Renal cortical epithelial cell (primary cell): ENCODE data around the gene LTF. TPM values are rescaled to one million over a fixed set of nuclear protein-coding genes. Genes with fewer than 3 reads are reported as not detected.
A peak's percentile ranks its signal among the peaks of the same experiment; 100 is the strongest.
"Not testable (repeated sequence)": the region's sequence is repeated elsewhere in the genome, so short reads cannot be mapped to it uniquely, and the experiment has no call there.

Experiments used
- DNase-seq: peaks from one replicate; pipeline ENCODE4 v3.0.0-alpha.2; 2011; ENCODE audit warnings: low read depth
- total RNA-seq: library from RNA; depleted of rRNA; stranded (reverse); fragments of >200 nt; gene quantifications from 2 replicates; pipeline ENCODE4 v1.2.3, GENCODE V29; 2014

Gene LTF
- total RNA-seq, 1 donor from 2014 or later, result 299 TPM

DNA sequence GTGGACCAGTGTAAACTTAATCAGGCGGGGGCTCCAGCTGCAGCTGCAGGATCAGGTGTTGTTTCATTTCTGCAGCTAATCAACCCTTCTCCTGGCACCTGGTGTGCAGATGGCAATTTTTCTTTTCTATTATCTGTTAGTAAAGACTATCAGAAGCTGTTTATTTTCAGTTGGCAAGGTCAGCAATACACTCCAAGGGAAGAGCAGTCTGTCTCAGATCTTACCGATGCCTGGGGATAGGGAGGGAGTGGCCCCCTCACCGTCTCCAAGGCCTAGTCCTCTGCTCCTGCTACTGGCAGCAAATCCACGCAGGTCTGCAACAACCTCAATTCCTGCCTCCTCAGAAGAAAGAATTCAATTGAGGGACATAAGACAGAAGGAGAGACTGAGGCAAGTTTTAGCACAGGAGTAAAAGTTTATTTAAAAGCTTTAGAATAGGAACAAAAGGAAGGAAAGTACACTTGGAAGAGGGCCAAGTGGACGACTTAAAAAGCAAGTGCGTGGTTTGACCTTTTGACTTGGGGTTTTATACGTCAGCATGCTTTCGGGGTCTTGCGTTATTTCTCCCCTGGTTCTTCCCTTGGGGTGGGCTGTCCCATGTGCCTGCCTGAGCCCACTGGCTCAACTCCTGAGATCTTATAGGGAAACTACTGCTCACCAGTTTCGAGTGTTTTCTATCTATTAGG is 48.4 kb downstream of the LTF start:
- DNase-seq, result no peak

- no peak for DNase-seq
Observed at GRCh38 chr3:46414739-46415138, 50.0 kb downstream of the LTF start.

DNA sequence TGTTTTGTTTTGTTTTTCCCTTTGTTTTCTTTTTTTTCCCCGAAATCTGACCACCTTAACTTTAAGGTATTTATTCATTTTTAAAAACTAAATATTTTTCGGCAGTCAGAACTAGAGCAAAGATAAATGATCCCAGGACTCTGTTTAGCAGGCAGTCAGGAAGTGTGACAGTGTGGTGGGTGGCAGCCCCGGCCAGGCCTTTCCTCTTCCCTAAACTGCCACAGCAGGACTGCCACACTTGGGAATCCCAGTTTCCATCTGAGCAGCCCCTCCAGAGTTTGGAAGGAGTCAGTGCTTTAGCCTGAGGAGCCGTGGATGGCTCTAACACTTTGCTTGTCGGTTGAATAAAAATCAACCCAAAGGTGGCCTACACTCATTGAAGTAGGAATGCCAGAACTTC is 50.8 kb downstream of the LTF start:
- no peak for DNase-seq

GRCh38 chr3:46412786-46413298 is 51.9 kb downstream of the LTF start:
- no peak for DNase-seq

DNA sequence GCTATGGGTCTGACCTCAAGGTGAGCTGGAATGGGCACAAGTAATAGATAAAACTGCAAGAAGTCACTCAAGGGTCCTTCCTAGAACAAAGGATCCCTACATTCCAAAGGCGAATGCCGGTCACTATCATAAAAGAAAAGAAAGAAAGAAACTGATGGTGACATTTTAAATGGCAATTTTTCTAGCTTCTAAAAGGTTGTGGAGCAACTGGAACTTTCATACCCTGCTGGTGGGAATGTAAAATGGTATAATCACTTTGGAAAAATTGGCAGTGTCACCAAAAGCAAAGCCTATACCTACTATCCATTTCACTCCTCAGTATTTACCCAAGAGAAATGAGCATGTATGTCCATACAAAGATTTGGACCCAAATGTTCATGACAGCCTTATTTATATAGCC is 53.4 kb downstream of the LTF start:
- DNase-seq, result no peak

DNA sequence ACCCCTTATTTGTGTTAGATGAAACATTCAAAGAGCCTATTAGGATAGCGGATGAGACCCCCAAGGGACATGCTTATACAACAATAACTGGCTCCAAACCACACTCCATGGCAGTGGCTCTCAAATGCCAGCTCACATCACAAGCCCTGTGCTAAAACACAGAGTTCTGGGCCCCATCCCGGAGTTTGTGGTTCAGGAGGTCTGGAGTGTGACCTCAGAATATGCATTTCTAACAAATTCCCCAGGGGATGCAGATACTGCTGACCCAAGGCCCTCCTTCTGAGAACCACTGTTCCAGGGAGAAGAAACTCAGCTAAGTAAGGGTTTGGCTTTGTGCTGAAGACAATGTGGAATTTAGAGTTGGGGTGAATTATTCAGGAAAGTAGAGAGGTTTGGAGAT is 54.0 kb downstream of the LTF start:
- no peak for DNase-seq

GRCh38 chr3:46409739-46410489 is 54.8 kb downstream of the LTF start:
- no peak for DNase-seq

- no peak for DNase-seq
Observed at GRCh38 chr3:46408853-46409252, 55.9 kb downstream of the LTF start.

DNA sequence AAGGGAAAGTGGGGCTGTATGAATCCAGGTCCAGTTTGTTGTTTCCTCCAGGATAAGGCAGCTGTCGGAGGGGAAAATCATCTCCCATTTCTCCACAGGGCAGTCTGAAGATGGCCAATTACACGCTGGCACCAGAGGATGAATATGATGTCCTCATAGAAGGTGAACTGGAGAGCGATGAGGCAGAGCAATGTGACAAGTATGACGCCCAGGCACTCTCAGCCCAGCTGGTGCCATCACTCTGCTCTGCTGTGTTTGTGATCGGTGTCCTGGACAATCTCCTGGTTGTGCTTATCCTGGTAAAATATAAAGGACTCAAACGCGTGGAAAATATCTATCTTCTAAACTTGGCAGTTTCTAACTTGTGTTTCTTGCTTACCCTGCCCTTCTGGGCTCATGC is 56.7 kb downstream of the LTF start:
- DNase-seq, result no peak

- DNase-seq, result no peak
Observed at GRCh38 chr3:46406788-46407611, 57.7 kb downstream of the LTF start, which contains the start of the genes CCR5AS and CCRL2. CCR5AS (minus strand) TSS chr3:46407066. CCRL2 (plus strand) TSS chr3:46407259; CDS start chr3:46408080, 821 bp downstream.

DNA sequence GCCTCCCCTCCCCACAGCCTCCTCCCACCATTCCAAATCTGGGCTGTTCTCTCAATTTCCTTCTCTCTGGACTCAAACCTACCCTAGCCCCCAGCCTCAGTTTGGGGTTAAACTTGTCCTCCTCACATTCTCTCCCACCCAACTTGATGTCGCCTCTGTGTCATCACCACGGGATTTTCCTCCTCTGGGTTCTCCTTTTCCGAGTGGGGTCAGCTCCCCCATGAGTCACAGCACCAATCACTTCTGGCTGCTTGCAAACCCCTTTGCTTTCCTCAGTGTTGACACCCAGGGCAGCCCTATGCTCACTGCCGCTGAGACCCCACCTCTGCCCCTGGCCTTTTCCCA is 58.3 kb downstream of the LTF start:
- no peak for DNase-seq

- DNase-seq, result peak; percentile 56
Observed at GRCh38 chr3:46405301-46406019, 59.2 kb downstream of the LTF start.

GRCh38 chr3:46402902-46403301 is 61.8 kb downstream of the LTF start:
- not testable (repeated sequence) for DNase-seq

GRCh38 chr3:46401579-46401978 is 63.1 kb downstream of the LTF start:
- DNase-seq, result no peak

DNA sequence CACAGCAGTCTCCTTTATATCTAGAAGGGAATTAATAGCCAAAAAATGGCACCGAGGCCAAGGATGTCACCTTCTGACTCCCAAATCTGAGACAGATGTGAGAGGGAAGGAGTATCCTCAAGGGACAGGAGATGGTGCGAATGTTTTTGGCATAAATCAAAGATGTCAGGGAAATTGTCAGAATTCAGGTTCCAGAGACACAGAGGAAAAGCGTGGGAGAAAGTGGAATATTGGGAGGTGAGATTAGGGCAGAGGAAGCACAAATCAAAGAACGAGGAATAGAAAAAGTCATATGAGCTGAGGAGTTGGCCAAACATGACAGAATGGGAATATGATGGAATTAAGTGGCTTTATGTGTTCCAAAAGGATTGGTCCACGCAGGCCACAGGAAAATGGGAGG is 63.9 kb downstream of the LTF start:
- DNase-seq, result no peak

GRCh38 chr3:46400000-46400734 is 64.5 kb downstream of the LTF start:
- no peak for DNase-seq

DNA sequence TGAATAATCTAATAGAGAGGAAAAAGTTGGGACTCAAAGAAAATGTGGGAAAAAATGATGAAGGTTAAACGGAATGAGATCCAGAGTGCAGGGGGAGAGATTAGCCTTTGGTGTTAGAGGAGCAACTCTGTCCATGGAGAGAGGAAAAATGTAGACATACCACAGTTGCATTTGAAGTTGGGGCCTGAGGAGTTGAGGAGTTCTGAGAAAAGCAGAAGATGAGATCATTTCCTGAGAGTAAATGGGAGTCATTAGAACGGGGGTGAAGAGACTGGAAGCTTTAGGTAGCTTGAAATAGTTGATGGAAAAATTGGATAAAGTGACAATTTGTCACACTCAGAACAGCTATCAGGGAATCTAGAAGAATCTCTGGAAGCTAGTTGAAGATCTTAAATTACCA is 65.1 kb downstream of the LTF start:
- DNase-seq, result no peak

- DNase-seq, result no peak
Observed at GRCh38 chr3:46399098-46399497, 65.6 kb downstream of the LTF start.

DNA sequence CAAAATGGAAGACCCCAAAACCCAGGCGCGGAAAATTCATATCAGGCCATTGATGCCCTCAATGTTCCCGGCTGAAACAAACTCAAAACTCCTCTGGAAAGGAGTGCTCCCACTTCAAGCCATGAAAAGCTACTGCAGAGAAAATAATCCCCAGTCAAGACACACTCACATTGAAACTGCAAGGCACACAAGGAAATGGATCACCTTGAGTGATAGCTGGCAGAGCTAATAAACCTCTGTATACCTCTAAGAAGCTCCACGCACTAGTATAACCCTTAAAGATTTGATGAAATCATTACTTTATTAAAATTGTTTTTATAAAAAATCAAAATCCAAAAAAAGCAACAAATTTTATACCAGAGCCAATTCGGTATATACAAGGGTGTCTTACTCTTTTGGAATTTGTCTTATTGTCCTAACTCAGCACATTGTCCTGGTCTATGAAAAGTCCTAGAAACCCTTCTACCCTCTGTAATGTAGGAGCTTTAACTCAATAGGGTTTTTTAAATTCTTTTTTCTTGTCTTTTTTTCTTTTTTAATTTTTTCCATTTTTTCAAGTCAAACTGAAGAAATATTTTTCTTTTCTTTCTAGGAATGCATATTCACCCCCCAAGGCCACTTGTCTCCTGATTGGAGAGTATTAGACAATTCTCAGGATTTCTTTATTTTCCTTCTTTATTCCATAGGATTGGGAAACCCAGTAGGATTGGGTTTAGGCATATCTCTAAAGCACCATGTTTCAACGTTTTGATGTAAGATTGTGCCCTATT is 66.3 kb downstream of the LTF start:
- no peak for DNase-seq

DNA sequence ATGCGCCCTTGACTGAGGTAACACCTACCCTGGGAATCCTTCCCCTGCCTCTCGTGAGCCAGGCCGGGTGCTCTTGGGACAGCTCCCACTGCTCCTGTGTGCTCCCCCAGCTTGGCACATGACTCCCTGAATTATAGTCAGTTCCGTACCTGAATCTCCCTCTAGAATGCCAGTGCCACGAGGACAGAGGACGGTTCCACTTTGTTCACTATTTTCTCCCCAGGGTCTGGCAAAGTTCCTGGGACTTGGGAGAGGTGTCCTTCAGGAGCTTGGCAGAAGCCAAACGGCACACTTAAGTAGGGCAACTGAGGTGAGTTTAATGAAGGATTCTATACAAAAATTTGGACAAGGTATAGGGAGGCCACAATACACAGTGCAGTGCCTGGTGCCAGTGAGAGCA is 67.6 kb downstream of the LTF start:
- no peak for DNase-seq
